HG03060 (cell line): ENCODE measurements around the gene INTS6.
"Not testable (repeated sequence)": the region's sequence is repeated elsewhere in the genome, so short reads cannot be mapped to it uniquely, and the experiment has no call there.

Experiments used
- ATAC-seq: cut with Tn5 transposase; IDR thresholded peaks from one replicate; pipeline ENCODE4 v1.9.1; 2021; ENCODE audit warnings: low read depth, moderate number of reproducible peaks; ENCODE audit not compliant: unreplicated experiment

INTS6 gene

GRCh38 chr13:51416107-51416506, 36.7 kb downstream of the INTS6 start:
- no peak for ATAC-seq

GRCh38 chr13:51415339-51415738, 37.5 kb downstream of the INTS6 start:
- ATAC-seq: not testable (repeated sequence)

GRCh38 chr13:51412431-51412830, 40.4 kb downstream of the INTS6 start:
- ATAC-seq: no peak

GRCh38 chr13:51405176-51405575, 47.7 kb downstream of the INTS6 start:
- no peak for ATAC-seq

GRCh38 chr13:51397262-51397941, 55.4 kb downstream of the INTS6 start:
- ATAC-seq: no peak

GRCh38 chr13:51396352-51396751, 56.5 kb downstream of the INTS6 start:
- peak; percentile 77 for ATAC-seq

- no peak for ATAC-seq
Measured at GRCh38 chr13:51394724-51395123, 58.1 kb downstream of the INTS6 start.

- no peak for ATAC-seq
Measured at GRCh38 chr13:51385114-51385513, 67.7 kb downstream of the INTS6 start.

- no peak for ATAC-seq
Measured at GRCh38 chr13:51380269-51380668, 72.6 kb downstream of the INTS6 start.

GRCh38 chr13:51373451-51373850, 79.4 kb downstream of the INTS6 start:
- no peak for ATAC-seq

- no peak for ATAC-seq
Measured at GRCh38 chr13:51371768-51372399, 81.0 kb downstream of the INTS6 start.

GRCh38 chr13:51370811-51371210, 82.0 kb downstream of the INTS6 start:
- ATAC-seq: no peak

GRCh38 chr13:51370116-51370515, 82.7 kb downstream of the INTS6 start:
- ATAC-seq: no peak

GRCh38 chr13:51364404-51365008, 88.3 kb downstream of the INTS6 start:
- ATAC-seq: no peak

- ATAC-seq: no peak
Measured at GRCh38 chr13:51363625-51364024, 89.2 kb downstream of the INTS6 start.

GRCh38 chr13:51361106-51361505, 91.7 kb downstream of the INTS6 start:
- ATAC-seq: no peak

GRCh38 chr13:51360489-51360888, 92.3 kb downstream of the INTS6 start:
- no peak for ATAC-seq

GRCh38 chr13:51359352-51359751, 93.5 kb downstream of the INTS6 start:
- ATAC-seq: no peak

- no peak for ATAC-seq
Measured at GRCh38 chr13:51357928-51358595, 94.8 kb downstream of the INTS6 start.

GRCh38 chr13:51355217-51355616, 97.6 kb downstream of the INTS6 start:
- no peak for ATAC-seq

- no peak for ATAC-seq
Measured at GRCh38 chr13:51349016-51349415, 103.8 kb downstream of the INTS6 start.
